ENCODE results near the gene TXNRD3. TPM values are rescaled to one million over a fixed set of nuclear protein-coding genes. Genes with fewer than 3 reads are reported as not detected.

Gene TXNRD3
- total RNA-seq, 4 donors from 2014 or later: 1.4 to 11.6 (median 2.8) TPM

GRCh38 chr3:126577261-126577660 lies 77.7 kb downstream of the TXNRD3 start:
- H3K4me1 ChIP-seq: no peaks in the 10 kb centered on the region
- H3K9me3 ChIP-seq: no peaks in the 10 kb centered on the region
- TF ChIP-seq POLR2A (IDR thresholded peaks at IDR 0.05) (no peak), CTCF (IDR thresholded peaks at IDR 0.05) (no peak)
- H3K27ac ChIP-seq: no peak overlapping the region
- no peaks in the 10 kb centered on the region for H3K36me3 ChIP-seq
- no peak overlapping the region for H3K4me3 ChIP-seq
- no peak for DNase-seq
- H3K27me3 ChIP-seq: no peaks in the 10 kb centered on the region

GRCh38 chr3:126573492-126574117 lies 81.3 kb downstream of the TXNRD3 start:
- TF ChIP-seq CTCF (IDR thresholded peaks at IDR 0.05) (no peak), POLR2A (IDR thresholded peaks at IDR 0.05) (no peak)
- Histone ChIP-seq H3K4me1 (no peaks in the 10 kb centered on the region), H3K4me3 (no peak overlapping the region), H3K36me3 (no peaks in the 10 kb centered on the region), H3K27ac (no peak overlapping the region), H3K9me3 (no peaks in the 10 kb centered on the region), H3K27me3 (no peaks in the 10 kb centered on the region)
- DNase-seq: peak in 2 of 3 donors; percentile 47 to 53

- no peaks in the 10 kb centered on the region for H3K9me3 ChIP-seq
- no peaks in the 10 kb centered on the region for H3K36me3 ChIP-seq
- H3K27me3 ChIP-seq: no peaks in the 10 kb centered on the region
- H3K4me1 ChIP-seq: no peaks in the 10 kb centered on the region
- DNase-seq: no peak
- no peak overlapping the region for H3K4me3 ChIP-seq
- no peak for TF ChIP-seq POLR2A (IDR thresholded peaks at IDR 0.05)
- TF ChIP-seq CTCF (IDR thresholded peaks at IDR 0.05): no peak
- H3K27ac ChIP-seq: no peak overlapping the region
Measured at GRCh38 chr3:126571078-126571477, 83.8 kb downstream of the TXNRD3 start.

- Histone ChIP-seq H3K36me3 (no peaks in the 10 kb centered on the region), H3K27ac (no peak overlapping the region), H3K4me3 (no peak overlapping the region), H3K4me1 (no peaks in the 10 kb centered on the region), H3K9me3 (no peaks in the 10 kb centered on the region), H3K27me3 (no peaks in the 10 kb centered on the region)
- TF ChIP-seq CTCF (IDR thresholded peaks at IDR 0.05) (no peak), POLR2A (IDR thresholded peaks at IDR 0.05) (no peak)
- DNase-seq: peak in 1 of 3 donors; percentile 6
Measured at GRCh38 chr3:126570103-126570541, 84.8 kb downstream of the TXNRD3 start.

GRCh38 chr3:126569390-126569975 lies 85.4 kb downstream of the TXNRD3 start:
- H3K27me3 ChIP-seq: no peaks in the 10 kb centered on the region

More at GRCh38 chr3:126569390-126569975, 85.4 kb downstream of the TXNRD3 start:
- H3K4me3 ChIP-seq: no peak overlapping the region
- peak in 1 of 3 donors; percentile 15 for DNase-seq
- H3K27ac ChIP-seq: no peak overlapping the region
- TF ChIP-seq CTCF (IDR thresholded peaks at IDR 0.05): no peak
- TF ChIP-seq POLR2A (IDR thresholded peaks at IDR 0.05): no peak
- H3K4me1 ChIP-seq: no peaks in the 10 kb centered on the region
- H3K9me3 ChIP-seq: no peaks in the 10 kb centered on the region
- H3K36me3 ChIP-seq: no peaks in the 10 kb centered on the region

Data from Peyer's patch (tissue), 4 donors.